NCI-H128 (cell line): ENCODE measurements around the gene DIPK2A.

Experiments
- DNase-seq: peaks from one replicate; lab custom pipeline; 2025; ENCODE audit not compliant: unreplicated experiment; lab: John Stamatoyannopoulos, UW

DIPK2A gene

GRCh38 chr3:143974271-143975238 lies 2.9 kb downstream of the DIPK2A start:
- DNase-seq: no peak

DNA sequence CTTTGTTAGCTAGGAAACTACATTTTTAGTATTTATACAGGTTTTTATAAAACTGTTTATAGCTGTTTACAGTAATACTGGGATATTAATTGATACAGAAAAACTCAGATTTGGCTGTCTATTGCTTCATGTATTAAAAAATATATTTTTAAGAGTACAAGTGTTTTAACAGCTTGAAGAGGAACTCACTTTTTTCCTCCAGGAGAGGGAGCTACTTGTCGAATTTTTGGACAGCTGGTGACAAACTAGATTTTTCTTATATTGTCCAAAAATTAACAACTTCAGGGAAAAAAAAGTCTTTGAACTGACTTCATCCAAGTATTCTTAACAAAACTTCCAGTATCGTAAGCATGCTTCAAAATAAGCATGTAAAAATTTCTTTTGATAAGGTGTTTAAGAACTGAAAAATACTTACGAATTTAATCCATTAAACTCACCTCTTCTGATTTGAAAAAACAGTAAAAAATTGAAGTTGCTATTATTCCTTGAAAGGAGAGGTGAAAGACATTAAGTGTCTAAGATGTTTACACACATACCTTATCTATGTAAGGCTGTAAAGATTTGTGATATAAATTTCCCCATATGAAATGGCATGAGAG lies 4.0 kb downstream of the DIPK2A start:
- no peak for DNase-seq

DNA sequence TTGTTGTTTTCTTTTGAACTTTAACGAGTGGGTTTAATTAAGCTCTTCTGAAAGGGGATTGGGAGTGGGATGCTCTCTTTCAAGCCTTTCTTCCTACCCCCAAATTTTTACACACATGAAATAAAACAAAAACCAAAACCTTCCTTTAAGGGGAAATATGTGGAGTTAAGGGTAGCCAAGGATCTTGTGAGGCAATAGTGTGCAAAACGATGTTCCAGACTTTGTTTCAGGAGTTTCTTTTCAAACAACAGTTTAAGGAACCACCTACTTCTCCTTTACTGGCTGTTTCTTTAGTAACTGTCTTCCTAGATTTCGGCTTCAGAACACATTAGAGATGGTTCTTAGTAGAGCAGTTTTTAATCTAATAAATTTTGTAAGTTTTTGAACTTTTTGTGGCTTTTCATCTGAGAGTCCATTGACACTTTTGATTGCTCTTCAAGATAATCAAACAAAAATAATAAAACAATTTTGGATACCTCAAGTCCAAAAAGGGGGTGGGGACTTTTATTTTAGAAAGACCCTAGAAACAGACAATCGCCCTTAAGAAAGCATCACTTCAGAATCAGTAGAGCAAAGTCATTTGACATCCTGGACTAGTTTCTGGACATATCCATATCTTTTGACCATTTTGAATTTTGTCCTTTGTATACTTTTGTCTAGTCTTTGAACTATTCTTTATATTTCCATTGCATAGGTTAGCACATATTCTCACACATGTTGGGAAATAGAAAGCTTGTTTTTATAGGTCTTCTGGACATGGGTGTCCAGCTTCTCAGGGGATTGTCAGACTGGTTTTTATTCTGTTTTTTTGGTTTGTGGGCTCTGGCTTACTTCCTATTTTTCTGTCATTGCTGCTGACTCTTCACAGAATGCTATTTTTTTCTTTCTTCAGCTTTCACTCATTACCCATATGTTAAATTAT lies 6.0 kb downstream of the DIPK2A start:
- DNase-seq: no peak

DNA sequence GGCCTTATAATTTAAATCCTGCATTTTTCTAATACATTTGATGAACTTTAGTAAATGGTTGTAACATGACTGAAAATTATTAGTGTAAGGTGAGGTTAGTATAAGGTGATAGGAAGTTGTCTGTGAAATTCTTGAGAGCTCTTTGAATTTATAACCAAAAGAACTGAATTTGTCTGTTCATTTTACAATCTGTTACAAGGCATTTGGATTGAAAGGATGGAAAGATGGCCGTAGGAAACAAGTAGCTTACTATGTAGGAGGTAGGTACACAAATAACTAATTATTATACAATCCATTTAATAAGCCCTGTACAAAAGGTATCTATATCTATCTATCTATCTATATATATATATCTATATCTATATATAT lies 6.6 kb downstream of the DIPK2A start:
- no peak for DNase-seq

DNA sequence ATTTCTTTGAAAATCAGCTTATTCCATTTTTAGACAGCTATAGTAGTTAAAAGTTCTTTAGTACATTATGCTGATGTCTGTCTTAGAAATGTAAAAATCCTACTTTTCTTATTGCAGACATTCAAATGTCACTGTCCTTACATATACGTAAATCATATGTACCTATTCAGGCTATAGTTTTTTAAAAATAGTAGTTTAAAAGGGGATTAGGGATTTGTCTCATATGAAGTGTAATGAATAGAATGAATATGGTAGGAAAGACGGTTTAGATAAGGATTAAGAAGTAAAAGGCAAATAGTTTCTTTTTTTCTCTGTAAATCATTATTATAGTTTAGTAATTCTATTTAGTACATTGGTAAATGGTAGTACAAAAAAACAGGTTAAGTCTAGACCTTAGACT lies 7.4 kb downstream of the DIPK2A start:
- DNase-seq: no peak

DNA sequence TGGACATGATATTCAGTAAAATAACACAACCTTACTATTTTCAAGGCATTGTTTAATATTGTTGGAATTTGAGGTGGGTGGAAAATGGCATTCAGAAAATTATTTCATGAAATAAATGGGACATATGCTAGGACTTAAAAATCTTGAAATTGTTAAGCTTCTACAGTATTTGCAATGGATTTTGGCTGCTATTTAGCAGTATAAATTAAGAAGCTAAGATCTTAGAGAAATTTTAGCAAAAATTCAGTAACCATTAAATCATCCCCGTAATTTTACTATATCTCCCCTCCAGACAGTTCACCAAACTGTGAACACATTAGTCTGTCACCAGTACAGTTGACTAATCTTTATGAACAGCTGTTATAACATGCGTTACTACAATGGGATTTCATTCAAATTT lies 8.2 kb downstream of the DIPK2A start:
- DNase-seq: no peak

GRCh38 chr3:143988306-143988705 lies 16.7 kb downstream of the DIPK2A start:
- no peak for DNase-seq

GRCh38 chr3:143989461-143989860 lies 17.8 kb downstream of the DIPK2A start:
- no peak for DNase-seq

- no peak for DNase-seq
Observed at GRCh38 chr3:143991713-143992112, 20.1 kb downstream of the DIPK2A start.

- no peak for DNase-seq
Observed at GRCh38 chr3:143998266-143998665, 26.6 kb downstream of the DIPK2A start.

- no peak for DNase-seq
Observed at GRCh38 chr3:144003051-144003450, 31.4 kb downstream of the DIPK2A start.

DNA sequence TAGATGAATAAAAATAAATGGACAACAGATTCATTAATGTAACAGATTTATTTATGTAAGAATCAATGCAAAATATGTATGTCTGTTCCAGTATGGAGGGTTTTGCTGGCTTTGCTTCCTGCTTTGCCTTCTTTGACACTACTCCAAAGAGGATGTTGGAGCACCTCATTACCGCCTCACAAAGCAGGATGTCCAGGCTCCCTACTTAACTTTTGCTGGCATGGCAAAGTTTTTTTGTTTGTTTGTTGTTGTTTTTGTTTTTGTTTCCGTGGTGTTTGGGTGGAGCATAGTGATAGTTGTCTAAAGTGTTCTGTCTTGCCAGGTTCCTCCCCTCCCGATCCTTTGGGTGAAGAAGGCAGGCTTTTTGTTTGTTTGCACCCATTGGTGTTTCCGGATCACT lies 38.7 kb downstream of the DIPK2A start:
- no peak for DNase-seq

GRCh38 chr3:144011251-144011799 lies 39.7 kb downstream of the DIPK2A start:
- no peak for DNase-seq

DNA sequence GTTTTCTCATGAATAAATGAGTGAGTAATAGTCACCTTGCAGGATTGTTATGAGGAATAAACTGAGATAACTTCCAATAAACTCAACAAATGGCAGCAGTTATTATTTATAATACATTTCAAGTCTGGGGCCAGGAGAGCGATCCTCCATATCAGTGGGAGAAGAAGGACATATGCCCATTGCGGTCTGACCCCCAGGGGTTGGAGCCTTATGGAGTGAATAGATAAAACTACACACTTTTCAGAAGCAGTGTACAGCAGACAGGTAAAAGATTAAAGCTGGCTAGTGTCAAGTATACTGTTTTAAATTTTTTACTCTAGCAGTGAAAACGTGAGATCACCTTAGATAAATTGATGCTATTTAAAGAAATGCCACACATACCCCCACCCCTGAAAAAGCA lies 43.5 kb downstream of the DIPK2A start:
- DNase-seq: no peak

GRCh38 chr3:144018776-144019175 lies 47.2 kb downstream of the DIPK2A start:
- DNase-seq: no peak
